Measurements from ENCODE around the gene MUC4.
"Not testable (repeated sequence)": the region's sequence is repeated elsewhere in the genome, so short reads cannot be mapped to it uniquely, and the experiment has no call there.

MUC4 gene

GRCh38 chr3:195813916-195814640 lies 2.3 kb upstream of the MUC4 start:
- no peak for DNase-seq (ENCODE audit: low read depth in 2 of 2)

- no peak for DNase-seq (ENCODE audit: low read depth in 2 of 2)
Measured at GRCh38 chr3:195812366-195812765, 637 bp upstream of the MUC4 start.

- no peak for DNase-seq (ENCODE audit: low read depth in 2 of 2)
Measured at GRCh38 chr3:195810455-195810845, 1.3 kb downstream of the MUC4 start.

GRCh38 chr3:195809796-195810454 lies 1.8 kb downstream of the MUC4 start:
- no peak for DNase-seq (ENCODE audit: low read depth in 2 of 2)

GRCh38 chr3:195809291-195809785 lies 2.4 kb downstream of the MUC4 start:
- no peak for DNase-seq (ENCODE audit: low read depth in 2 of 2)

GRCh38 chr3:195808741-195809290 lies 2.9 kb downstream of the MUC4 start:
- DNase-seq (ENCODE audit: low read depth in 2 of 2): no peak

- no peak for DNase-seq (ENCODE audit: low read depth in 2 of 2)
Measured at GRCh38 chr3:195807681-195808121, 4.0 kb downstream of the MUC4 start.

- DNase-seq (ENCODE audit: low read depth in 2 of 2): no peak
Measured at GRCh38 chr3:195806916-195807231, 4.9 kb downstream of the MUC4 start.

GRCh38 chr3:195806211-195806915 lies 5.4 kb downstream of the MUC4 start:
- no peak for DNase-seq (ENCODE audit: low read depth in 2 of 2)

- DNase-seq (ENCODE audit: low read depth in 2 of 2): not testable (repeated sequence)
Measured at GRCh38 chr3:195805588-195805987, 6.1 kb downstream of the MUC4 start.

GRCh38 chr3:195805181-195805580 lies 6.5 kb downstream of the MUC4 start:
- DNase-seq (ENCODE audit: low read depth in 2 of 2): no peak

- DNase-seq (ENCODE audit: low read depth in 2 of 2): no peak
Measured at GRCh38 chr3:195803289-195803908, 8.3 kb downstream of the MUC4 start.

- DNase-seq (ENCODE audit: low read depth in 2 of 2): no peak
Measured at GRCh38 chr3:195802795-195803194, 8.9 kb downstream of the MUC4 start.

- no peak for DNase-seq (ENCODE audit: low read depth in 2 of 2)
Measured at GRCh38 chr3:195802261-195802701, 9.4 kb downstream of the MUC4 start.

GRCh38 chr3:195801251-195802183 lies 10.2 kb downstream of the MUC4 start:
- no peak for DNase-seq (ENCODE audit: low read depth in 2 of 2)

GRCh38 chr3:195800240-195800639 lies 11.5 kb downstream of the MUC4 start:
- no peak for DNase-seq (ENCODE audit: low read depth in 2 of 2)

GRCh38 chr3:195796795-195797194 lies 14.9 kb downstream of the MUC4 start:
- DNase-seq (ENCODE audit: low read depth in 2 of 2): no peak

- DNase-seq (ENCODE audit: low read depth in 2 of 2): no peak
Measured at GRCh38 chr3:195794708-195795107, 17.0 kb downstream of the MUC4 start.

- DNase-seq (ENCODE audit: low read depth in 2 of 2): not testable (repeated sequence)
Measured at GRCh38 chr3:195792621-195793020, 19.1 kb downstream of the MUC4 start.

- DNase-seq (ENCODE audit: low read depth in 2 of 2): no peak
Measured at GRCh38 chr3:195790901-195791300, 20.8 kb downstream of the MUC4 start.
